NCI-H187 treated with DMSO at 0.1 percent for 48 hours (cell line): ENCODE results near the gene GPR162.

Source experiments
- DNase-seq: peaks from one replicate; lab custom pipeline; 2025; lab: John Stamatoyannopoulos, UW

GPR162 gene

GRCh38 chr12:6821591-6822425, at the start of gene GPR162:
Gene GPR162, plus strand, starts transcription at chr12:6821821. Its CDS starts 2,078 bp downstream, at chr12:6823899.
- DNase-seq = peak; percentile 37

- DNase-seq = no peak
Observed at GRCh38 chr12:6772331-6772695, 49.3 kb upstream of the GPR162 start, which contains the start of gene LAG3. Gene LAG3, plus strand, starts transcription at chr12:6772520. Its CDS starts 333 bp downstream, at chr12:6772853.

GRCh38 chr12:6772726-6773589, 48.7 kb upstream of the GPR162 start:
- DNase-seq = no peak

- no peak for DNase-seq
Observed at GRCh38 chr12:6773590-6774351, 47.9 kb upstream of the GPR162 start.

- no peak for DNase-seq
Observed at GRCh38 chr12:6774499-6775062, 47.0 kb upstream of the GPR162 start.

- no peak for DNase-seq
Observed at GRCh38 chr12:6775185-6776174, 46.1 kb upstream of the GPR162 start.

- no peak for DNase-seq
Observed at GRCh38 chr12:6777386-6777785, 44.2 kb upstream of the GPR162 start.

GRCh38 chr12:6778217-6778573, 43.4 kb upstream of the GPR162 start:
- DNase-seq = no peak

- peak; percentile 76 for DNase-seq
Observed at GRCh38 chr12:6778574-6779550, 42.8 kb upstream of the GPR162 start.

GRCh38 chr12:6779708-6780432, 41.8 kb upstream of the GPR162 start:
- no peak for DNase-seq

GRCh38 chr12:6780573-6780972, 41.0 kb upstream of the GPR162 start:
- DNase-seq = no peak

- no peak for DNase-seq
Observed at GRCh38 chr12:6782119-6782518, 39.5 kb upstream of the GPR162 start.

- no peak for DNase-seq
Observed at GRCh38 chr12:6782850-6783566, 38.6 kb upstream of the GPR162 start.

GRCh38 chr12:6783828-6784227, 37.8 kb upstream of the GPR162 start:
- no peak for DNase-seq

- DNase-seq = no peak
Observed at GRCh38 chr12:6784296-6784695, 37.3 kb upstream of the GPR162 start.

- no peak for DNase-seq
Observed at GRCh38 chr12:6784761-6785160, 36.9 kb upstream of the GPR162 start.

GRCh38 chr12:6786416-6787094, 35.1 kb upstream of the GPR162 start:
- no peak for DNase-seq

GRCh38 chr12:6787309-6787708, 34.3 kb upstream of the GPR162 start:
- DNase-seq = no peak
